H9 (cell line): ENCODE measurements around the gene KBTBD13. TPM values are rescaled to one million over a fixed set of nuclear protein-coding genes. Genes with fewer than 3 reads are reported as not detected.

ENCODE experiments used
- DNase-seq: peaks from one replicate; pipeline ENCODE4 v3.0.0-alpha.2; 2017
- H2AFZ ChIP-seq: one replicate; pipeline ENCODE4 v1.6.1; 2013; ENCODE audit warnings: mild to moderate bottlenecking, low read length, control low read depth, moderate library complexity
- H2AK5ac ChIP-seq: 2 replicates; pipeline ENCODE4 v1.6.1; 2013; ENCODE audit warnings: low read length, control low read depth, mixed read lengths; ENCODE audit not compliant: insufficient read length
- H2BK120ac ChIP-seq: one replicate; pipeline ENCODE4 v1.6.1; 2013; ENCODE audit warnings: low read depth, mild to moderate bottlenecking, low read length, control low read depth, inconsistent platforms; ENCODE audit not compliant: poor library complexity, severe bottlenecking
- H2BK12ac ChIP-seq: 2 replicates; pipeline ENCODE4 v1.6.1; 2013; ENCODE audit warnings: low read length, control low read depth, mixed read lengths, low read depth; ENCODE audit not compliant: insufficient read length
- H2BK15ac ChIP-seq: 2 replicates; pipeline ENCODE4 v1.6.1; 2013; ENCODE audit warnings: low read depth, low read length, control low read depth
- H2BK20ac ChIP-seq: one replicate; pipeline ENCODE4 v1.6.1; 2013; ENCODE audit warnings: low read depth, mild to moderate bottlenecking, low read length, control low read depth, inconsistent platforms; ENCODE audit not compliant: poor library complexity, severe bottlenecking
- H2BK5ac ChIP-seq: 2 replicates; pipeline ENCODE4 v1.6.1; 2013; ENCODE audit warnings: low read length, control low read depth, mixed read lengths; ENCODE audit not compliant: insufficient read length
- H3K14ac ChIP-seq: 2 replicates; pipeline ENCODE4 v1.6.1; 2013; ENCODE audit warnings: low read length, control low read depth; ENCODE audit not compliant: insufficient read depth
- H3K18ac ChIP-seq: 2 replicates; pipeline ENCODE4 v1.6.1; 2013; ENCODE audit warnings: low read depth, mild to moderate bottlenecking, mixed read lengths, low read length, control low read depth; ENCODE audit not compliant: insufficient read length
- H3K23ac ChIP-seq: 2 replicates; pipeline ENCODE4 v1.6.1; 2013; ENCODE audit warnings: low read length, control low read depth, mixed read lengths, low read depth; ENCODE audit not compliant: insufficient read length
- H3K23me2 ChIP-seq: 2 replicates; pipeline ENCODE4 v1.6.1; 2013; ENCODE audit warnings: low read depth, mild to moderate bottlenecking, mixed read lengths, low read length, control low read depth; ENCODE audit not compliant: insufficient read length, poor library complexity, severe bottlenecking
- H3K27ac ChIP-seq: 2 replicates; pipeline ENCODE4 v1.5.1; 2013; ENCODE audit warnings: low read length, control low read depth, mixed read lengths, low read depth; ENCODE audit not compliant: insufficient read length
- H3K27me3 ChIP-seq: 2 replicates; pipeline ENCODE4 v1.6.1; 2013; ENCODE audit warnings: low read length, control low read depth, inconsistent platforms; ENCODE audit not compliant: insufficient read depth
- H3K4ac ChIP-seq: 2 replicates; pipeline ENCODE4 v1.6.1; 2013; ENCODE audit warnings: low read depth, mild to moderate bottlenecking, control low read depth, inconsistent platforms, low read length, moderate library complexity
- H3K4me1 ChIP-seq: 2 replicates; pipeline ENCODE4 v1.6.1; 2013; ENCODE audit warnings: low read length, control low read depth, inconsistent platforms; ENCODE audit not compliant: insufficient read depth
- H3K4me2 ChIP-seq: 2 replicates; pipeline ENCODE4 v1.6.1; 2013; ENCODE audit warnings: low read length, control low read depth, mixed read lengths; ENCODE audit not compliant: insufficient read length, insufficient read depth
- H3K56ac ChIP-seq: 2 replicates; pipeline ENCODE4 v1.6.1; 2013; ENCODE audit warnings: low read depth, mild to moderate bottlenecking, mixed read lengths, low read length, control low read depth; ENCODE audit not compliant: insufficient read length
- H3K79me1 ChIP-seq: 2 replicates; pipeline ENCODE4 v1.6.1; 2013; ENCODE audit warnings: low read depth, mild to moderate bottlenecking, moderate library complexity, low read length, control low read depth, inconsistent platforms; ENCODE audit not compliant: insufficient read depth, poor library complexity, severe bottlenecking
- H3K79me2 ChIP-seq: 2 replicates; pipeline ENCODE4 v1.6.1; 2013; ENCODE audit warnings: low read length, control low read depth, inconsistent platforms; ENCODE audit not compliant: insufficient read depth
- H3K9ac ChIP-seq: 2 replicates; pipeline ENCODE4 v1.6.1; 2013; ENCODE audit warnings: low read length, control low read depth, mixed read lengths; ENCODE audit not compliant: insufficient read length; ENCODE audit errors: extremely low read depth
- H3K9me3 ChIP-seq: one replicate; pipeline ENCODE4 v1.6.1; 2013; ENCODE audit warnings: low read depth, low read length, inconsistent platforms; ENCODE audit not compliant: control insufficient read depth
- H3T11ph ChIP-seq: one replicate; pipeline ENCODE4 v1.6.1; 2013; ENCODE audit warnings: mild to moderate bottlenecking, low read length, control low read depth, inconsistent platforms
- H4K20me1 ChIP-seq: one replicate; pipeline ENCODE4 v1.6.1; 2013; ENCODE audit not compliant: control insufficient read depth, insufficient read length, insufficient read depth
- H4K5ac ChIP-seq: 2 replicates; pipeline ENCODE4 v1.6.1; 2013; ENCODE audit warnings: low read depth, mild to moderate bottlenecking, mixed read lengths, low read length, control low read depth; ENCODE audit not compliant: insufficient read length
- H4K8ac ChIP-seq: replicated peaks from 2 replicates; pipeline ENCODE4 v1.6.1; 2013; ENCODE audit warnings: low read length, control low read depth, mixed read lengths, low read depth; ENCODE audit not compliant: insufficient read length
- H4K91ac ChIP-seq: 2 replicates; pipeline ENCODE4 v1.6.1; 2013; ENCODE audit warnings: low read depth, mild to moderate bottlenecking, moderate library complexity, mixed read lengths, low read length, control low read depth; ENCODE audit not compliant: insufficient read length
- H3K27ac Mint-ChIP-seq, 3 experiments: 2 replicates in 2 of 3; 3 replicates in 1 of 3; pipeline ENCODE4 v1.8.0; 2020 to 2021; ENCODE audit warnings: mixed read lengths in 3 of 3, mild to moderate bottlenecking in 1 of 3, moderate library complexity in 1 of 3
- H3K27me3 Mint-ChIP-seq: 2 replicates; pipeline ENCODE4 v1.8.0; 2021; ENCODE audit warnings: low read depth, mild to moderate bottlenecking, moderate library complexity, mixed read lengths
- H3K36me3 Mint-ChIP-seq, 3 experiments: 2 replicates in 2 of 3; 3 replicates in 1 of 3; pipeline ENCODE4 v1.8.0; 2020 to 2021; ENCODE audit warnings: low read depth in 3 of 3, mixed read lengths in 3 of 3; ENCODE audit not compliant: insufficient read depth in 1 of 3
- H3K4me1 Mint-ChIP-seq, 2 experiments: 2 replicates each; pipeline ENCODE4 v1.8.0; 2020; ENCODE audit warnings: mixed read lengths in 2 of 2
- H3K4me3 Mint-ChIP-seq, 2 experiments: 2 replicates in 1 of 2; 3 replicates in 1 of 2; pipeline ENCODE4 v1.8.0; 2020 to 2021; ENCODE audit warnings: mild to moderate bottlenecking in 2 of 2, mixed read lengths in 2 of 2, moderate library complexity in 1 of 2
- H3K9me3 Mint-ChIP-seq, 2 experiments: 2 replicates in 1 of 2; 3 replicates in 1 of 2; pipeline ENCODE4 v1.8.0; 2020; ENCODE audit warnings: mild to moderate bottlenecking in 2 of 2, mixed read lengths in 2 of 2, moderate library complexity in 1 of 2
- CTCF ChIP-seq: fragments of 200-600 bp; sonication (generic); conservative IDR thresholded peaks from 3 replicates; pipeline ENCODE4 v1.8.0; 2021; ENCODE audit warnings: antibody characterized with exemption, mild to moderate bottlenecking
- WGBS: extraction: QIAGEN DNeasy Blood & Tissue Kit; methylation state at CpG from one replicate; pipeline ENCODE4 v1.1.7; 2013; ENCODE audit warnings: missing lambda C conversion rate, low lambda C conversion rate, mixed read lengths; ENCODE audit not compliant: insufficient read length; ENCODE audit errors: extremely low coverage; 5-methylcytosine and 5-hydroxymethylcytosine counted together
- total RNA-seq: library from RNA; stranded (reverse); gene quantifications from 2 replicates; pipeline ENCODE4 v1.2.1, GENCODE V29; 2021

Gene KBTBD13
- total RNA-seq, 1 experiment from 2014 or later = not detected

GRCh38 chr15:65095747-65096104 is 19.2 kb downstream of the KBTBD13 start:
- no peak overlapping the region for H3K4ac ChIP-seq

More at GRCh38 chr15:65095747-65096104, 19.2 kb downstream of the KBTBD13 start:
- no peak overlapping the region for H3K27ac ChIP-seq
- H3K56ac ChIP-seq = no peak overlapping the region
- no peak overlapping the region for H4K8ac ChIP-seq
- H4K5ac ChIP-seq = no peak overlapping the region
- no peak overlapping the region for H2BK5ac ChIP-seq
- H3K18ac ChIP-seq = no peak overlapping the region
- no peaks in the 10 kb centered on the region for H3K9me3 Mint-ChIP-seq
- H4K20me1 ChIP-seq = no peaks in the 10 kb centered on the region
- H2AK5ac ChIP-seq = no peak overlapping the region
- no peaks in the 10 kb centered on the region for H3K79me1 ChIP-seq
- H2BK15ac ChIP-seq = no peak overlapping the region
- H3K9ac ChIP-seq = no peak overlapping the region
- no peaks in the 10 kb centered on the region for H3K27me3 ChIP-seq
- no peak overlapping the region for H3T11ph ChIP-seq
- H3K23ac ChIP-seq = no peak overlapping the region
- no peak overlapping the region for H3K14ac ChIP-seq
- no peak overlapping the region for H2AFZ ChIP-seq
- H3K4me1 ChIP-seq = no peaks in the 10 kb centered on the region
- H3K4me1 Mint-ChIP-seq = peaks cover 3 to 6% of the 10 kb centered on the region in 2 experiments; a peak in 2 of 4 replicates
- H3K27ac Mint-ChIP-seq = no peak overlapping the region
- no peak overlapping the region for H2BK20ac ChIP-seq
- peaks cover 0 to 15% (median 8%) of the 10 kb centered on the region in 3 experiments; a peak in 6 of 7 replicates for H3K36me3 Mint-ChIP-seq
- no peak overlapping the region for H4K91ac ChIP-seq
- H3K79me2 ChIP-seq = no peaks in the 10 kb centered on the region
- no peak for TF ChIP-seq CTCF
- no CpG with 5 or more reads among the region's 6 CpGs for WGBS
- H2BK12ac ChIP-seq = no peak overlapping the region
- no peaks in the 10 kb centered on the region for H3K23me2 ChIP-seq
- H3K27me3 Mint-ChIP-seq = no peaks in the 10 kb centered on the region; the same call in 1 of the 2 replicates
- no peak overlapping the region for H2BK120ac ChIP-seq
- no peak overlapping the region for H3K4me2 ChIP-seq
- no peak overlapping the region for H3K4me3 Mint-ChIP-seq
- DNase-seq = no peak
- no peaks in the 10 kb centered on the region for H3K9me3 ChIP-seq
